Measurements from ENCODE around the gene CEACAM20. TPM values are rescaled to one million over a fixed set of nuclear protein-coding genes. Genes with fewer than 3 reads are reported as not detected.
"Not testable (repeated sequence)": the region's sequence is repeated elsewhere in the genome, so short reads cannot be mapped to it uniquely, and the experiment has no call there.

Gene CEACAM20
- total and polyA plus RNA-seq, 4 donors: not detected

- Histone ChIP-seq H3K27ac (ENCODE audit: low read depth in 1 of 2, low read length in 1 of 2) (no peak overlapping the region), H3K9ac (ENCODE audit: insufficient read depth in 1 of 2, low read length in 2 of 2) (no peak overlapping the region), H3K27me3 (ENCODE audit: control insufficient read depth in 3 of 3, insufficient read depth in 3 of 3, low read length in 2 of 3) (no peaks in the 10 kb centered on the region), H3K4me3 (no peak overlapping the region), H3K36me3 (ENCODE audit: control insufficient read depth in 4 of 4, insufficient read depth in 4 of 4, low read length in 4 of 4) (no peaks in the 10 kb centered on the region), H3K9me3 (ENCODE audit: control insufficient read depth in 4 of 4, insufficient read depth in 3 of 4, low read length in 3 of 4) (peaks cover 0 to 6% (median 0%) of the 10 kb centered on the region in 4 donors), H3K4me1 (ENCODE audit: control insufficient read depth in 5 of 5, insufficient read depth in 5 of 5, low read length in 5 of 5) (no peaks in the 10 kb centered on the region)
- ATAC-seq (ENCODE audit: insufficient read depth, low FRiP score): no peak
- no peak for TF ChIP-seq CTCF (IDR thresholded peaks at IDR 0.05; ENCODE audit: control extremely low read depth, extremely low read depth)
- 56 to 73% methylated on average over 6 of the region's 6 CpGs for WGBS, 2 donors
- no peak for DNase-seq
Measured at GRCh38 chr19:44553478-44554171, 24.1 kb upstream of the CEACAM20 start.

- H3K36me3 ChIP-seq (ENCODE audit: control insufficient read depth in 4 of 4, insufficient read depth in 4 of 4, low read length in 4 of 4): no peaks in the 10 kb centered on the region
- WGBS, 2 donors: 9 to 13% methylated on average over 5 of the region's 5 CpGs
- DNase-seq (peak in 2 of 3 donors; percentile 14 to 31), ATAC-seq (ENCODE audit: insufficient read depth, low FRiP score) (no peak)
- H3K4me3 ChIP-seq: no peak overlapping the region
- no peak overlapping the region for H3K27ac ChIP-seq (ENCODE audit: low read depth in 1 of 2, low read length in 1 of 2)
- H3K4me1 ChIP-seq (ENCODE audit: control insufficient read depth in 5 of 5, insufficient read depth in 5 of 5, low read length in 5 of 5): no peaks in the 10 kb centered on the region
- no peak for TF ChIP-seq CTCF (IDR thresholded peaks at IDR 0.05; ENCODE audit: control extremely low read depth, extremely low read depth)
- no peaks in the 10 kb centered on the region for H3K27me3 ChIP-seq (ENCODE audit: control insufficient read depth in 3 of 3, insufficient read depth in 3 of 3, low read length in 2 of 3)
- no peak overlapping the region for H3K9ac ChIP-seq (ENCODE audit: insufficient read depth in 1 of 2, low read length in 2 of 2)
- peaks cover 0 to 6% (median 0%) of the 10 kb centered on the region in 4 donors for H3K9me3 ChIP-seq (ENCODE audit: control insufficient read depth in 4 of 4, insufficient read depth in 3 of 4, low read length in 3 of 4)
Measured at GRCh38 chr19:44552324-44552723, 22.8 kb upstream of the CEACAM20 start.

- H3K27ac ChIP-seq (ENCODE audit: low read depth in 1 of 2, low read length in 1 of 2): no peak overlapping the region
- no peak overlapping the region for H3K4me3 ChIP-seq
- H3K36me3 ChIP-seq (ENCODE audit: control insufficient read depth in 4 of 4, insufficient read depth in 4 of 4, low read length in 4 of 4): no peaks in the 10 kb centered on the region
- no peak for DNase-seq
- WGBS, 2 donors: 81 to 82% methylated on average over 5 of the region's 5 CpGs
- H3K27me3 ChIP-seq (ENCODE audit: control insufficient read depth in 3 of 3, insufficient read depth in 3 of 3, low read length in 2 of 3): no peaks in the 10 kb centered on the region
- no peak overlapping the region for H3K9ac ChIP-seq (ENCODE audit: insufficient read depth in 1 of 2, low read length in 2 of 2)
- H3K9me3 ChIP-seq (ENCODE audit: control insufficient read depth in 4 of 4, insufficient read depth in 3 of 4, low read length in 3 of 4): peaks cover 0 to 9% (median 0%) of the 10 kb centered on the region in 4 donors
- no peak for ATAC-seq (ENCODE audit: insufficient read depth, low FRiP score)
- TF ChIP-seq CTCF (IDR thresholded peaks at IDR 0.05; ENCODE audit: control extremely low read depth, extremely low read depth): no peak
- no peaks in the 10 kb centered on the region for H3K4me1 ChIP-seq (ENCODE audit: control insufficient read depth in 5 of 5, insufficient read depth in 5 of 5, low read length in 5 of 5)
Measured at GRCh38 chr19:44551850-44552249, 22.4 kb upstream of the CEACAM20 start.

GRCh38 chr19:44550976-44551375, 21.5 kb upstream of the CEACAM20 start:
- DNase-seq; H3K9me3 ChIP-seq (ENCODE audit: control insufficient read depth in 4 of 4, insufficient read depth in 3 of 4, low read length in 3 of 4); H3K27ac ChIP-seq (ENCODE audit: low read depth in 1 of 2, low read length in 1 of 2); H3K27me3 ChIP-seq (ENCODE audit: control insufficient read depth in 3 of 3, insufficient read depth in 3 of 3, low read length in 2 of 3); H3K9ac ChIP-seq (ENCODE audit: insufficient read depth in 1 of 2, low read length in 2 of 2); H3K4me1 ChIP-seq (ENCODE audit: control insufficient read depth in 5 of 5, insufficient read depth in 5 of 5, low read length in 5 of 5); H3K36me3 ChIP-seq (ENCODE audit: control insufficient read depth in 4 of 4, insufficient read depth in 4 of 4, low read length in 4 of 4); ATAC-seq (ENCODE audit: insufficient read depth, low FRiP score); H3K4me3 ChIP-seq: not testable (repeated sequence)
- WGBS, 2 donors: 92% methylated on average over 37 of the region's 37 CpGs

Measured in lung (tissue), 12 donors.